AG10803 (cell line): ENCODE results near the gene GNAQ.

ENCODE experiments used
- DNase-seq: peaks from one replicate; pipeline ENCODE4 v3.0.0; 2010; ENCODE audit warnings: low read depth
- H3K4me3 ChIP-seq: 2 replicates; pipeline ENCODE4 v1.5.1; 2011; ENCODE audit warnings: mild to moderate bottlenecking, low read length, control low read depth
- TF ChIP-seq, protein P1 (sequence below): conservative IDR thresholded peaks from 2 replicates; pipeline ENCODE4 v1.5.1; 2011; ENCODE audit warnings: mild to moderate bottlenecking, low read length, control low read depth, inconsistent platforms

Gene GNAQ

DNA sequence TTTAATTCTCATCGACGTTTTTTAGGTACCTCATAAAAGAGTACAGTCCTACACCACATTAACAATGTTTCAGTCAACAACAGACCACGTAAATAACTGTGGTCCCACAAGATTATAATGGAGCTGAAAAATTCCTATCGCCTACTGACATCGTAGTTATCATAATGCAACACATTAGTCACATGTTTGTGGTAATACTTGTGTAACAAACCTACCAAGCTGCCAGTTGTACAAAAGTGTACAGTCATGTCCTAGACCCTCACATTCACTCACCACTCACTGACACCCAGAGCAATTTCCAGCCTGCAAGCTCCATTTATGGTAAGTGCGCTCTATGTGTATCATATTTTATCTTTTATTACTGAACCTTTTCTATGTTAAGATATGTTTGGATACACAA, 16.8 kb downstream of the GNAQ start:
- DNase-seq: peak; percentile 49
- TF ChIP-seq, protein P1, sequence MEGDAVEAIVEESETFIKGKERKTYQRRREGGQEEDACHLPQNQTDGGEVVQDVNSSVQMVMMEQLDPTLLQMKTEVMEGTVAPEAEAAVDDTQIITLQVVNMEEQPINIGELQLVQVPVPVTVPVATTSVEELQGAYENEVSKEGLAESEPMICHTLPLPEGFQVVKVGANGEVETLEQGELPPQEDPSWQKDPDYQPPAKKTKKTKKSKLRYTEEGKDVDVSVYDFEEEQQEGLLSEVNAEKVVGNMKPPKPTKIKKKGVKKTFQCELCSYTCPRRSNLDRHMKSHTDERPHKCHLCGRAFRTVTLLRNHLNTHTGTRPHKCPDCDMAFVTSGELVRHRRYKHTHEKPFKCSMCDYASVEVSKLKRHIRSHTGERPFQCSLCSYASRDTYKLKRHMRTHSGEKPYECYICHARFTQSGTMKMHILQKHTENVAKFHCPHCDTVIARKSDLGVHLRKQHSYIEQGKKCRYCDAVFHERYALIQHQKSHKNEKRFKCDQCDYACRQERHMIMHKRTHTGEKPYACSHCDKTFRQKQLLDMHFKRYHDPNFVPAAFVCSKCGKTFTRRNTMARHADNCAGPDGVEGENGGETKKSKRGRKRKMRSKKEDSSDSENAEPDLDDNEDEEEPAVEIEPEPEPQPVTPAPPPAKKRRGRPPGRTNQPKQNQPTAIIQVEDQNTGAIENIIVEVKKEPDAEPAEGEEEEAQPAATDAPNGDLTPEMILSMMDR: no peak
- H3K4me3 ChIP-seq: no peak overlapping the region

DNA sequence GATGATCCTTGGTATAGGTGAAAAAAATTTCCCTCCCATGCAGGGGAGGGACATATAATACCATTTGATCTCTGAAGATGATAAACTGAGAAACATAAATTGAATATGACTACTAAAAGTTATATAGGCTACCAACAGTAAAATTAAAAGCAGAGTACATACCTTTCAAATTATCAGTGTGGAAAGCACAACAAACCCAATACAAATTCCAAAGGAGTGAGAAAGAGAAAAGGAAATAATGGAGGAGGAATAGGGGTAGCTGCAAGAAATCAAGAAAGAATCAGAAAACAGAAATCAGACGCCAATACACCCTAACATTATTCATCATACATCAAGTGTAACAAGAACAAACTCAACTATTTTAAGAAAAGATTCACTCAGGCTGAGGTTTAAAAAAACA, 17.7 kb downstream of the GNAQ start:
- TF ChIP-seq, protein P1: no peak
- no peak overlapping the region for H3K4me3 ChIP-seq
- no peak for DNase-seq

DNA sequence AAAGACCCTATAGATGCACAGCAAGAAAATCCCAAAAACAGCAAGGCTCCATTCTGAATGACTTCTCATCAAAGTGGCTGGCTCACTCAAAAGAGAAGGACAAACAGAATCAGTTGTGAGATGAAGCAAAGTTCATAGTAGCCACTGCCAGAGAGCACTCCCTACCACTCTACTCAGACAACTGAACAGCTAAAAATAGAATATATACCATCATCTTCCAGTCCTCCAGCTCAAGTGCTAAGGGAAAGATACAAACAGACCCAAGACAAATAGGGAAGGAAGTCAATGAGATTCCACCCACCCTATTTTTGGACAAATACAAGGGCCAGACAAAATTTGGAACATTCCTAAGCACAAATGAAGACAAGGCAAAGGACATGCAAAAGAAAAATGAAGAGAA, 20.6 kb downstream of the GNAQ start:
- no peak for DNase-seq
- H3K4me3 ChIP-seq: no peak overlapping the region
- TF ChIP-seq, protein P1: no peak

DNA sequence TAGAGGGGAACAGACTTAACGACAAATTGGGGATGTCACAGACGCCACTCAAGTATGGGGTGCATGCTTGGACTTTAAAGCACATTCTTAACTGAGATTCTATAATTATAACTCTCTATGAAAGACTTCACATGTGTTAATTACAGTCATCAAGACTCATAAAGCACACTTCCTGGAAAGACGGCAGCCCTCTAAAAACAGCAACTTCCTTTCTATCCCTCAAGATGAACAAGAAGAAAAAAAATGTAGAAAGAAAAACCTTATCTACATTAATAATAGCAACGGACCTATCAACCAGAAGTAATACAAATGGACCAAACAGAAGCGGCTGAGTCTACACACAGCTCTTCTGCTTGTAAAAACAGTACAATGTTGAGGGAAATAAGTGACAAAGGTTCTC, 21.2 kb downstream of the GNAQ start:
- DNase-seq: no peak
- TF ChIP-seq, protein P1: no peak
- H3K4me3 ChIP-seq: no peak overlapping the region

DNA sequence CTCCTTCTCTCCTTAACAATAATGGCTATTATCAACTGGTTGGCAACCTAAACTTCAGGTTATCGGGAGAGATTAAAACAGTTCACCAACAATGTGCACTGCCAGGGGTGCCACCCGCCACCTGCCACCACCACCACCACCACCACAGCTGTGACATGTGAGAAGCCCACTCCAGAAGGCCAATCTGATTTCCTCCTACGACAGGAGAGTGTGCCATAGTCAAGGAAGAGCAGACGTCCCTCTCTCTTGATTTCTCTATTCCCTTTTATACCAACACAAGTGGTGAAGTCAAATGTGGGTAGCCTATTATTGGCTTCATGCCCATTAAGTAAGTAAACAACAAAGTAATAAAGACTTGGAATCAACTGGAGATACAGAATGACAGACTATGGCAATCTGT, 22.4 kb downstream of the GNAQ start:
- TF ChIP-seq, protein P1: no peak
- no peak for DNase-seq
- H3K4me3 ChIP-seq: no peak overlapping the region

DNA sequence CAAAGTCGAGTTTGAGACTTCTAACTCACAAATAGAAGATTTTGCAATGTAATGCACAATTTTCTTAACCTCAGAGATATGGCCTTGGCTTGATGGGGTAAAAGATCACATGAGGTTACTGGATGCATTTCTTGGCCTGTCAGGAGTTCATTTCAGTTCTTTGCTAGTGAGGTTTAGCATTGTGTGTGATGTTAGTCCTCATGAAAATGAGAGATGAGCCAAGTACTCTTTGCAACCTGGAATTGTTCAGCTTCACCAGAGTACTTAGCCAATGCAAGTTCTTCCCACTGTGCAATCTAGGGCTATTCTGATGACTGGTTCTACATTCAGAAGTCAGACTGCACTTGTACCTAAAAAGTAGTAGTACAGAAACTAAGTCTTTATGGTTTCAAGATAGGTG, 24.9 kb downstream of the GNAQ start:
- peak; percentile 25 for DNase-seq
- TF ChIP-seq, protein P1: no peak

DNA sequence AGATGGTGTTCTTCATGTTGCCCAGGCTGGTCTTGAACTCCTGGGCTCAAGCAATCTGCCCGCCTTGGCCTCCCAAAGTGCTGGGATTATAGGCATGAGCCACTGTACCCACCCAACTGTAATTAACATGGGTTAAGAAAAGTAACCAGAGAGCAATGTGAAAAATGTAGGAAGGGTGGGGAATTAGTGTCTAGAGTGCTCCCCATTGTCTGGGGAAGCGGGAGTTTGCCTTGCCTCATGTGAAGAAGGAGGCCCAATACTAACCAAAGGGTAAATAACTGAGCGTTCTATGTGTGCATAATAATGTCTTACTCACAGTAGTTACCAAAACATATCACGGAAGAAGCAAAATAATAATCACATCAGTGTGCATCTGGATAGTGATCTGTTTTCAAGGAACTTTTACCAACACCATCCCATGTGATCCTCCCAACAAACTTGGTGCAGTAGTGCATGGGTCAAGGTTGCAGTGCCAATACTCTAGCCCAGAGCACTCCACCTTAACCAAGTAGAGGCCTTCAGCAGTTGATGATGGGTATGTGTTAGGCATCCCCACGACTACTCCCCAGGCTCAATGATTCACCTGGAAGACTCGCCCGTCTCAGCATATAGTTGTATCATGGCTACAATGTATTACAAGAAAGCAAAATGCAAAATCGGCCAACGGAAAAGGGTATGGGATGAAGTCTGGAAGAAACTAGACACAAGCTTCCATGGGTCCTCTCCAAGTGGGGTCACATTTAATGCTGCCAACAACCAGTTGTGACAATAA, 26.2 kb downstream of the GNAQ start:
- TF ChIP-seq, protein P1: no peak
- DNase-seq: no peak
- H3K4me3 ChIP-seq: no peak overlapping the region

More for the DNA sequence above, 24.9 kb downstream of the GNAQ start:
- H3K4me3 ChIP-seq: no peak overlapping the region
